ENCODE results near the gene ASAH2B.

Gene ASAH2B

DNA sequence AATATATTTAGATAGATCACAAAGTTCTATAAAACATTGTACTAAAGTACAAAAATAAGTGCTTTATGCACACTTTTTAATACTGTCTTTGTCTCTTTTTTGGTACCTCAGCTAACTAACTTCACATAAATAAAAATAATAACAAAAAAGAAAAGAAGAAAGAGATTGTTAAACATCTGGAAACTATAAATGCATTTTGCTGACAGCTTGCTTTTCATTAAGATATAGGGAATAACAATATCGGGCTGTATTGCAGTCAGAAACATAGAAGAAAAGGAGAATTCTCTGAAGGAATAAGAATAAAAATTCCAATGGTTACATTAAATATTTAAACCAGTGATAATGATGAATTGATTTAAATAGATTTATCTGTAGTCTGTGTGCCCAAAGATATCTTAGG, 59.9 kb downstream of the ASAH2B start:
- Histone ChIP-seq H3F3A (ENCODE audit: control insufficient read depth, insufficient read depth) (no peaks in the 10 kb centered on the region), H3K4me2 (ENCODE audit: low read length) (no peak overlapping the region), H3K27ac (ENCODE audit: low read depth, low read length) (no peak overlapping the region), H3K79me2 (ENCODE audit: control insufficient read depth, low read length) (no peaks in the 10 kb centered on the region), H3K27me3 (ENCODE audit: control insufficient read depth, low read length) (peaks cover 13% of the 10 kb centered on the region), H4K20me1 (ENCODE audit: control insufficient read depth, insufficient read depth, low read depth, low read length) (no peaks in the 10 kb centered on the region), H3K36me3 (ENCODE audit: control insufficient read depth, low read length) (no peaks in the 10 kb centered on the region), H3K9me3 (ENCODE audit: control insufficient read depth, insufficient read depth, low read length) (no peaks in the 10 kb centered on the region), H3K4me1 (ENCODE audit: control insufficient read depth, low read length) (no peaks in the 10 kb centered on the region), H3K9me2 (replicated peaks; ENCODE audit: control insufficient read depth, low read length) (no peaks in the 10 kb centered on the region), H3K4me3 (ENCODE audit: low read length) (no peak overlapping the region)
- no peak for TF ChIP-seq EZH2phosphoT487 (IDR thresholded peaks at IDR 0.05; ENCODE audit: borderline replicate concordance, low read length)
- TF ChIP-seq, protein P1, sequence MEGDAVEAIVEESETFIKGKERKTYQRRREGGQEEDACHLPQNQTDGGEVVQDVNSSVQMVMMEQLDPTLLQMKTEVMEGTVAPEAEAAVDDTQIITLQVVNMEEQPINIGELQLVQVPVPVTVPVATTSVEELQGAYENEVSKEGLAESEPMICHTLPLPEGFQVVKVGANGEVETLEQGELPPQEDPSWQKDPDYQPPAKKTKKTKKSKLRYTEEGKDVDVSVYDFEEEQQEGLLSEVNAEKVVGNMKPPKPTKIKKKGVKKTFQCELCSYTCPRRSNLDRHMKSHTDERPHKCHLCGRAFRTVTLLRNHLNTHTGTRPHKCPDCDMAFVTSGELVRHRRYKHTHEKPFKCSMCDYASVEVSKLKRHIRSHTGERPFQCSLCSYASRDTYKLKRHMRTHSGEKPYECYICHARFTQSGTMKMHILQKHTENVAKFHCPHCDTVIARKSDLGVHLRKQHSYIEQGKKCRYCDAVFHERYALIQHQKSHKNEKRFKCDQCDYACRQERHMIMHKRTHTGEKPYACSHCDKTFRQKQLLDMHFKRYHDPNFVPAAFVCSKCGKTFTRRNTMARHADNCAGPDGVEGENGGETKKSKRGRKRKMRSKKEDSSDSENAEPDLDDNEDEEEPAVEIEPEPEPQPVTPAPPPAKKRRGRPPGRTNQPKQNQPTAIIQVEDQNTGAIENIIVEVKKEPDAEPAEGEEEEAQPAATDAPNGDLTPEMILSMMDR (IDR thresholded peaks at IDR 0.05; ENCODE audit: low read depth, low read length, poor library complexity, severe bottlenecking): no peak

- H3K4me2 ChIP-seq (ENCODE audit: low read length): no peak overlapping the region
- no peaks in the 10 kb centered on the region for H3K9me2 ChIP-seq (replicated peaks; ENCODE audit: control insufficient read depth, low read length)
- no peaks in the 10 kb centered on the region for H3K9me3 ChIP-seq (ENCODE audit: control insufficient read depth, insufficient read depth, low read length)
- no peak overlapping the region for H3K27ac ChIP-seq (ENCODE audit: low read depth, low read length)
- no peaks in the 10 kb centered on the region for H3K4me1 ChIP-seq (ENCODE audit: control insufficient read depth, low read length)
- TF ChIP-seq, protein P1 (IDR thresholded peaks at IDR 0.05; ENCODE audit: low read depth, low read length, poor library complexity, severe bottlenecking): no peak
- no peak for TF ChIP-seq EZH2phosphoT487 (IDR thresholded peaks at IDR 0.05; ENCODE audit: borderline replicate concordance, low read length)
- H4K20me1 ChIP-seq (ENCODE audit: control insufficient read depth, insufficient read depth, low read depth, low read length): no peaks in the 10 kb centered on the region
- no peak overlapping the region for H3K4me3 ChIP-seq (ENCODE audit: low read length)
- peaks cover 9% of the 10 kb centered on the region; the same call in 1 of the 2 replicates for H3K27me3 ChIP-seq (ENCODE audit: control insufficient read depth, low read length)
- H3F3A ChIP-seq (ENCODE audit: control insufficient read depth, insufficient read depth): no peaks in the 10 kb centered on the region
- H3K79me2 ChIP-seq (ENCODE audit: control insufficient read depth, low read length): no peaks in the 10 kb centered on the region
- H3K36me3 ChIP-seq (ENCODE audit: control insufficient read depth, low read length): no peaks in the 10 kb centered on the region
Observed at GRCh38 chr10:50805981-50806622, 66.4 kb downstream of the ASAH2B start.

DNA sequence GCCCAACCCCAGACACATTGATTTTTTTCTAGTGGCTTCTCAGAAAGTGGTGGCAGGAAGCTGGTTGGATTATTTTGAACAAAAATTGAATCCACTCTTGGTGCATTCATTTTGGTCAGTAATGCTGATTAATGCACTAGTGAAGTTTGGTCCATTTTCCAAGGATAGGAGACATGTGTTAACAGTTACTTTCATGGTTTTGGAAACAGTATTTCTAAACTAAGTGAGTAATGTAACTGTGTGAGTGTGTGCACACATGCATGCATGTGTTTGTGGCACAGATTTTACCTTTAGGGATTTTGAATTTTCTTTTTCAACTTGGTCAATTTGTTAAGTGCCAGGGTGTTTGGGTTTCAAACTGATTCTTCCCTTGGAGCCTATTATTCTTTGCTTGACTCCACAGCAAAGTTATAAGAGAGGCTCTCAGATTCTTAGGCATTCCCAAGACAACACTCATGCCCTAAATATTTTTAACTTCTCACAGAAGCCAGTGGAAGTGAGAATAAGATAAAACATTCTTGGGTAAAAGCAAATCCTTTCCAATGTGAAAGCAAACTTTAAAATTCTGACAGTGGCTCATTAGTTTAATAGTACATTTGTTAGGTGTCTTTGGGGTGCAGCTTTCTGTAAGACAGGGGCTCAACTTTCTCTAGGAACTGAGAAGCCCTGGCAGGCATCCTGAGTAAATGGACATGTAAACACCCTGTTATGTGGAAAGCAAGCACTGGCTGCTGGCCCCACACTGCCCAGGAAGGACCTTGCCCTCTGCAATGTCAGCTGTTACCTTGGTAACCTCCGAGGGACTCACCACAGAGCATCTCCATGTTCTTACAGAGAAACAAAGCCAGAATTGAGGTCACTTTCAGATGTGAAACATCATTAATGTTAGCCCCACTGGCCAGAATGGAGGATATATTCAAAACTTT, 68.4 kb downstream of the ASAH2B start:
- Histone ChIP-seq H3K4me1 (ENCODE audit: control insufficient read depth, low read length) (no peaks in the 10 kb centered on the region), H3K9me3 (ENCODE audit: control insufficient read depth, insufficient read depth, low read length) (no peaks in the 10 kb centered on the region), H3K36me3 (ENCODE audit: control insufficient read depth, low read length) (no peaks in the 10 kb centered on the region), H4K20me1 (ENCODE audit: control insufficient read depth, insufficient read depth, low read depth, low read length) (no peaks in the 10 kb centered on the region), H3K79me2 (ENCODE audit: control insufficient read depth, low read length) (no peaks in the 10 kb centered on the region), H3K27ac (ENCODE audit: low read depth, low read length) (no peak overlapping the region), H3K27me3 (ENCODE audit: control insufficient read depth, low read length) (peaks cover 9% of the 10 kb centered on the region; the same call in 1 of the 2 replicates), H3K9me2 (replicated peaks; ENCODE audit: control insufficient read depth, low read length) (no peaks in the 10 kb centered on the region), H3K4me2 (ENCODE audit: low read length) (no peak overlapping the region), H3K4me3 (ENCODE audit: low read length) (no peak overlapping the region), H3F3A (ENCODE audit: control insufficient read depth, insufficient read depth) (no peaks in the 10 kb centered on the region)
- TF ChIP-seq, protein P1 (IDR thresholded peaks at IDR 0.05; ENCODE audit: low read depth, low read length, poor library complexity, severe bottlenecking): no peak
- TF ChIP-seq EZH2phosphoT487 (IDR thresholded peaks at IDR 0.05; ENCODE audit: borderline replicate concordance, low read length): no peak
